HG03457 (cell line): ENCODE measurements around the gene ASPDH.
A peak's percentile ranks its signal among the peaks of the same experiment; 100 is the strongest.
"Not testable (repeated sequence)": the region's sequence is repeated elsewhere in the genome, so short reads cannot be mapped to it uniquely, and the experiment has no call there.

Experiments used
- ATAC-seq: cut with Tn5 transposase; IDR thresholded peaks from one replicate; pipeline ENCODE4 v1.9.1; 2021; ENCODE audit warnings: moderate number of reproducible peaks; ENCODE audit not compliant: unreplicated experiment

The ASPDH gene

GRCh38 chr19:50480281-50481111 lies 33.2 kb downstream of the ASPDH start:
- no peak for ATAC-seq

DNA sequence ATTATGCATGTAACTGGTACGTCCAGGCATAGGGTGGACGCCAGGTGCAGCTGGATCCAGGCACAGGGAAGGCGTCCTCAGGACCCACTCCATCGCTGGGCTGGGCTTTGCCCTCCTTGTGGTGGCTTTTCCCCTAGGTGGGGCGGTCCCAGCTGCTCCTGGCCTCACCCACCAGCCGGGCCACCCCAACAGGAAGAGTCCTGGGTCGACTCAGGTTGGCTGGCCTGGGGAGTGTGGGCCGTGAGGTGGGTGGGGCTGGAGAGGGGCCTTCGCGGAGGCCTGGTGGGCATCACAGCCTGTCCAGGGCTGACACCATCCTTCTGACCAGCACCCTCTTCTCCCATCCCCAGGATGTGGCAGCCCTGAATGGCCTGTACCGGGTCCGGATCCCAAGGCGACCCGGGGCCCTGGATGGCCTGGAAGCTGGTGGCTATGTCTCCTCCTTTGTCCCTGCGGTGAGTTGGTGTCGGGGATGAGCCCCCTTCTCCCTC lies 33.9 kb downstream of the ASPDH start:
- ATAC-seq, result no peak

DNA sequence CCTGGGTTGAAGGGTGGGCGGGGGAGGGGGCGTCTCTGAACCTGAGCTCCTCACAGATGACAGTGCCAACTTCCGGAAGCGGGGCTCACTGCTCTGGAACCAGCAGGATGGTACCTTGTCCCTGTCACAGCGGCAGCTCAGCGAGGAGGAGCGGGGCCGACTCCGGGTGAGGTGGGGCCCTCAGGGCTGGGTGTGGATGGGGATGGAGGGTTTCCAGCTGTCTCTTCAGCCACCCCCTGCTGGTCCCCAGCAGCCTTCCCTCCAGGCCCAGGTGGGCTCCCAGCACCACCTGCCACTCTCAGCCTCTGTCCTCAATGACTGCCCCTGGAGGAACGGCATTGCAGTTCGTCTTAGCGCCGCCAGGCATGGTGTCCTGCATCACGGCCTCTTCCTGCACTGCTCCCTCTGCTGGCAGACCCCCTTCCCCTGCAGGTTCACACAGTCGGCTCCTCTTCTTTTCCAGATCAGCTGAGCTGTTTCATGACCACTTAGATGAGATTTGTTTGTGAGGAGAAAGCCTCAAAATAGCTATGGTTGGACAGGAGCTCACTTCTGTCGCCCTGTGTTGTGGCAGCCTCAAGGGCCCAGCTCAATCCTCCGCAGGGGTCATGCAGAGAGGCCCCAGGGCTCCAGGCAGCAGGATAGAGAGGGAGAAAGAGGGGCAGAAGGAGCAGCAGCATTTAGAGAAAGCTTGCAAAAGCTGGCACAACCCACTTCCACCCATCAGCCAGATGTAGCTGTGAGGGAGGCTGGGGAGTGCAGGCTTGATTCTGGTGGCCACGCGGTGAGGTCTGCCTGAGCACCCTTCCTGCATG lies 34.6 kb downstream of the ASPDH start:
- no peak for ATAC-seq

- no peak for ATAC-seq
These were observed 35.8 kb downstream of the ASPDH start for GRCh38 chr19:50477751-50478515.

- no peak for ATAC-seq
These were observed 36.8 kb downstream of the ASPDH start for GRCh38 chr19:50476907-50477238.

GRCh38 chr19:50476224-50476906 lies 37.3 kb downstream of the ASPDH start, which contains the start of the genes EMC10 and GARIN5A:
TSS of gene EMC10 (plus strand) at chr19:50476507. CDS start at chr19:50476545, 38 bp downstream.
TSS of gene GARIN5A (minus strand) at chr19:50476848. CDS start at chr19:50476388, 460 bp downstream.
- ATAC-seq, result peak; percentile 61

DNA sequence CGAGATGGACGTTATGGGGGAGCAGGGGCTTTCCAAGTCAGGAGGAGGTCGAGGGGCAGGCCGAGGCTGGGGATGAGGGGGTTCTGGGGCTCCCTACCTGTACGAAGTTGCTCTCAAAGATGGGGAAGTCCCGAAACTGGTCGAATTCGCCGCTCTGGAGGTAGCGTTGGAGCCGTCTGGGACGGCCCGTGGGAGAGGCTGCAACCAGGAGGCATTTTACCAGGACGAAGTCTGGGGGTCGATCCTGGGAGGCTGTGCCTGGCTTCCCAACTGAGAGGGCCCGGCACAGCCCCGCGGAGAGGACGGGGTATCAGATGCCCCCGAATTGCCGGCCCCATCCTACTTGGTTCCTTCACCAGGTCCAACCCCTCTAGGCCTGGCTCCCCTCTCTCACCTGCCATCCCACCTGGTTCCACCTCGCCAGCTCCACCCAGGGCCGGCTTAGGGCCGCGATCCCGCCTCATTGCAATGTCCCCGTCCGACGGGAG lies 37.9 kb downstream of the ASPDH start:
- no peak for ATAC-seq

- no peak for ATAC-seq
These were observed 38.6 kb downstream of the ASPDH start for GRCh38 chr19:50475101-50475568.

DNA sequence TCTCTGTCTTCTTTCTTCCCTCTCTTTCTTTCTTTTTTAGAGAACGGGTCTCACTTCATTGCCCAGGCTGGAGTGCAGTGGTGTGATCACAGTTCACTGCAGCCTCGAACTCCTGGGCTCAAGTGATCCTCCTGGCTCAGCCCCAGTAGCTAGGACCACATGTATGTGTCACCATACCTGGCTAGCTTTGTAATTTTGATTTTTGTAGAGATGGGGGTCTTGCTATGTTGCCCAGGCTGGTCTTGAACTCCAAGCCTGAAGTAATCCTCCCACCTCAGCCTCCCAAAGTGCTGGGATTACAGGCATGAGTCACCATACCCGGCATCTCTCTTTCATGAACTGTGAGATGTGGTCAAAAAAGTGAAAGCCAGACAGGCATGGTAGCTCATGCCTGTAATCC lies 40.4 kb downstream of the ASPDH start:
- not testable (repeated sequence) for ATAC-seq

DNA sequence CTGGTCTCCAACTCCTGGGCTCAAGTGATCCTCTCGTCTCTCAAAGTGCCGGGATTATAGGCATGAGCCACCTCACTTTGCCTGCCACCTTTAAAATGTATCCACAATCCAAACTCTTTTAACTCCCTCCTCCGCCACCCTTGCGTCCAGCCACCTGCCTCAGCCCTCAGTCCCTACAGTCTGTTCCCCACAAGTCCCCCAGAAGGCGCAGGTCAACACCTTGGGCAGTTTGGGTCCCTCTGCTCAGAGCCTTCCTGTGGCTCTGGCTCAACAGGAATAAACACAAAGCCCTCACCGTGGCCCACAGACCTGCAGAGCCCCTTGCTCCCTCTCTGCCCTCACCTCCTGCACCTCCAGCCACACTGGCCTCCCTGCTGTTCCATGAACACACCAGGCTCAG lies 44.9 kb downstream of the ASPDH start:
- ATAC-seq, result no peak

- no peak for ATAC-seq
These were observed 46.1 kb downstream of the ASPDH start for GRCh38 chr19:50467566-50467965.

GRCh38 chr19:50466706-50467039 lies 47.0 kb downstream of the ASPDH start:
- ATAC-seq, result no peak

DNA sequence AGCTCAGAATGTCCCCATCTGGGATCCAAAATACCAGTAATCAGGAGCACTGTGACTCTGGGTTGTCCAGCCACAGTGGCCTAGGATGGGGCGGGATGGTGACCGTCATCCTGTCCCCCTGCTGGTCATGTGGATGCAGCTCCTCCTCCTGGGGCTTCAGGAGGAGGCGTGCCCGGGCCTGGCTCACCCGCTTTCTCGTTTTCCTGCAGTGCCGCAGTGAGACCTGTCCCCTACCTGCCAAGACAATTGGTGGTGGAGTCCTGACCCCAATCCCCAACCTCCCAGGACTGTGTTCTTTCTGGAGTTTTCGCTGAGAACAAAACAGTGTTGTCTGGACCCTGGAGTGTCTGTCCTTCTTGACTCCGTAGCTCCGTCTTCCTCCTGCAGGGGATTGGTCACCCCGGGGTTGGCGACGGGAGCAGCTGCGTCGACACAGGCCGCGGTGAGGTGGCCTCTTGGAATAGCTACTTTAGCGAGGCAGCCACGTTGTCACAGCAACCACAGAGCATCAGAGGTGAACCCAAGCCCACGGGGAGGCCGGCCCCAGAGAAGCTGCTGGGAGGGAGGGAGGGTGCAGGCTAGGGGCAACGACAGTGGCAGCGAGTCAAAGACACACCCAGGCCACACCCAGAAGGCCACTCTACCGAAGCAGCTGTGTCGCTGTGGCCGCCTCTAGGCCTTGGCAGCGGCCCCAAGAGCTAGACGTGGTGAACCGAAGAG lies 47.6 kb downstream of the ASPDH start:
- no peak for ATAC-seq

DNA sequence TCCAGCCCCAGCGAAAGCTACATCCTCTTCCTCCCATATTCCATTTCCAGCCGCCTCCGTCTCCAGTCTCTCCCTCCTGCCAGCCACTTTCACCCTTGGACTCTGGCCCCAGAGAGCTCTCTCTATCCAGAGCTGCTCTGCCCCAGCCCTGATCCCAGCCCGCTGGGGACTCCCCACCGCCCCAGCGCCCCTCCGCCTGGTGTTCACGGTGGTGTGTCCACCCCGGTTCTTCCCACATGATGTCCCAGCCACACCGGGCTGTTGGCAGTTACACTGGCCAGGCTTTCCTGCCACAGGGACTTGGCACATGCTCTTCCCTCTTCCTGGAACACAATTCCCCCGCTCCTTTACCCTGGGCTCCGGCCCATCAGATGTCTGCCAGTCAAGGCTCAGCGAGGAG lies 48.7 kb downstream of the ASPDH start:
- no peak for ATAC-seq

DNA sequence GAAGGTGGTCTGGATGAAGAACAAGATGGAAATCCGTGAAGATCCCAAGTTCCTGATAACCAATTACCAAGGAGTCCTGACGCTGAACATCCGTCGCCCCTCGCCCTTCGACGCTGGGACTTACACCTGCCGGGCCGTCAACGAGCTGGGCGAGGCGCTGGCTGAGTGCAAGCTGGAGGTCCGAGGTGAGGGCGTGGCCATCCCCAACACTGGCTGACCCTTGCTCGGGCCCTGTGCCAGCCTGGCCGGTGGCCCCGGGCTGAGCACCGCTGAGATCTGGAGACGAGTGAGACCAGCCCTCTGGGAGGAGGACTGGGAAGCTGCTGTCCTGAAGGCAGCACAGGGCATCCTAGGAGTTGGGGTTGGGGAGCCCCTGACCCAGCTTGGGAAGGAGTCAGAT lies 49.4 kb downstream of the ASPDH start:
- ATAC-seq, result no peak

DNA sequence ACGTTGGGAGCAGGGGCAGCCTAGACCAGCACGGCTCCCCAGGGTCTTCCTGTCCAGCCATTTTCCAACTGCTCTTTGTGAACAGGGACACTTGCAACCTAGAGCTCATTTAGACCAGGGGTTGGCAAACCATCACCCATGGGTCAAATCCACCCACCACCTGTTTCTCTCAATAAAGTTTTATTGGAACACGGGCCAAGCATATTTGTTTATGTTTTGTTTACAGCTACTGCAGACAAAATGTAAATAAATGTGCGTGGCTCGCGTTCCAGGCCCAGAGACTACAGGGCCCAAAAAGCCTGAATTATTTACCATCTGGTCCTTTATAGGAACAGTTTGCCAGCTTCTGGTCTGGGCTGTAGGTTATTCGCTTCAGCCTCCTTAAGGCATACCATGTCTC lies 50.7 kb downstream of the ASPDH start:
- ATAC-seq, result no peak
